ENCODE results near the gene CMIP. TPM values are rescaled to one million over a fixed set of nuclear protein-coding genes. Genes with fewer than 3 reads are reported as not detected.

Gene CMIP
- total and polyA plus RNA-seq, 10 of the 15 experiments (the other 5 are each of a cell fraction or from before 2014, with no cell fraction given), result 1.2 to 43.2 (median 4.4) TPM

DNA sequence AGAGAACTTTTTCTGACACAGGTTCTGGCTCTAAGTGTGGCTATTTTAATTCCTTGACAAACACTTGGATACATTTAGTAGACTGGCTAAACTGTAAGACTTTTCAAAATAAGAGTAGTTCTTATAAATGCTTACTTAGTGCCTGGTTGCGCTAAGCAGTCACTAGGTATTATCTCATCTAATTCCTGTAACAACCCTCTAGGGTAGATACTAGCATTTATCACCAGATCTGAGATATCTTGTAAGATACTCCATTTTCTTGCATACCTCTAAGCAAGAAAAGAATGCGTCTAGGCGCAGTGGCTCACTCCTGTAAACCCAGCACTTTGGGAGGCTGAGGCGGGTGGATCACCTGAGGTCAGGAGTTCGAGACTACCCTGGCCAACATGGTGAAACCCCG, 131.2 kb downstream of the CMIP start:
- Histone ChIP-seq H3K9me3 (replicated peaks; ENCODE audit: control insufficient read depth, insufficient read depth, low read length) (no peaks in the 10 kb centered on the region), H3K4me1 (ENCODE audit: control insufficient read depth, insufficient read depth, low read length) (no peaks in the 10 kb centered on the region), H3K9ac (ENCODE audit: control insufficient read depth, insufficient read depth, low read length) (no peak overlapping the region), H3K27me3 (replicated peaks in 1 of 2; ENCODE audit: control insufficient read depth in 2 of 2, insufficient read depth in 2 of 2, low read length in 1 of 2) (no peaks in the 10 kb centered on the region), H3K79me2 (ENCODE audit: control insufficient read depth, insufficient read depth, low read length) (no peaks in the 10 kb centered on the region; the same call in none of the 2 replicates), H3K4me2 (ENCODE audit: control insufficient read depth, insufficient read depth) (no peak overlapping the region), H3K27ac (ENCODE audit: control insufficient read depth, insufficient read depth) (no peak overlapping the region), H3K36me3 (ENCODE audit: control insufficient read depth in 2 of 2, insufficient read depth in 2 of 2, low read length in 1 of 2) (no peaks in the 10 kb centered on the region; a peak in 2 of 4 replicates), H3K4me3 (no peak overlapping the region), H4K20me1 (ENCODE audit: control insufficient read depth, insufficient read depth) (no peaks in the 10 kb centered on the region), H2AFZ (ENCODE audit: control insufficient read depth, low read depth, low read length) (no peak overlapping the region)
- no TSS peak for BruUV-seq (replicated peaks)
- ChIA-PET POLR2A (no interaction called here), RAD21 (ENCODE audit: unreplicated experiment) (no interaction called here), SMC1A (ENCODE audit: uncharacterized antibody, unreplicated experiment) (no interaction called here), CTCF (no interaction called here)
- in situ Hi-C loops (cut with MboI) (no loop called here), intact Hi-C loops (cut with micrococcal nuclease; ENCODE audit: unreplicated experiment) (no loop called here)
- FAIRE-seq (no peak), DNase-seq (ENCODE audit: low read depth, low spot score) (no peak), ATAC-seq (no peak)
- 96% methylated on average over 6 of the region's 6 CpGs for WGBS (ENCODE audit: insufficient coverage, insufficient replicate concordance, low lambda C conversion rate, missing lambda C conversion rate)
- TF ChIP-seq CBX5 (IDR thresholded peaks at IDR 0.05; ENCODE audit: low read depth) (no peak), SP1 (IDR thresholded peaks at IDR 0.05; ENCODE audit: low read depth, low read length) (no peak), CHD2 (IDR thresholded peaks at IDR 0.05; ENCODE audit: borderline replicate concordance, low read depth, low read length) (no peak), SPI1 (IDR thresholded peaks at IDR 0.05; ENCODE audit: borderline replicate concordance, insufficient read depth, low read depth, low read length) (no peak), ATF3 (IDR thresholded peaks at IDR 0.05; ENCODE audit: borderline replicate concordance, extremely low read depth, low read depth, low read length) (no peak), LARP7 (IDR thresholded peaks at IDR 0.05) (no peak), EP300 (IDR thresholded peaks at IDR 0.05; ENCODE audit: borderline replicate concordance in 1 of 2, control insufficient read depth in 1 of 2, low read depth in 2 of 2, low read length in 2 of 2) (no peak), ZNF274 (IDR thresholded peaks at IDR 0.05; ENCODE audit: insufficient read depth, insufficient read length) (no peak), ZNF592 (IDR thresholded peaks at IDR 0.05) (no peak), CHD4 (IDR thresholded peaks at IDR 0.05) (no peak)
- TF ChIP-seq, protein P1, sequence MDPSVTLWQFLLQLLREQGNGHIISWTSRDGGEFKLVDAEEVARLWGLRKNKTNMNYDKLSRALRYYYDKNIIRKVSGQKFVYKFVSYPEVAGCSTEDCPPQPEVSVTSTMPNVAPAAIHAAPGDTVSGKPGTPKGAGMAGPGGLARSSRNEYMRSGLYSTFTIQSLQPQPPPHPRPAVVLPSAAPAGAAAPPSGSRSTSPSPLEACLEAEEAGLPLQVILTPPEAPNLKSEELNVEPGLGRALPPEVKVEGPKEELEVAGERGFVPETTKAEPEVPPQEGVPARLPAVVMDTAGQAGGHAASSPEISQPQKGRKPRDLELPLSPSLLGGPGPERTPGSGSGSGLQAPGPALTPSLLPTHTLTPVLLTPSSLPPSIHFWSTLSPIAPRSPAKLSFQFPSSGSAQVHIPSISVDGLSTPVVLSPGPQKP (IDR thresholded peaks at IDR 0.05; ENCODE audit: low read depth, low read length), result no peak

Data from GM12878 (cell line).